DOHH2 (cell line): Measurements from ENCODE around the gene CDH2.

Experiments
- H3F3A ChIP-seq: fragments of 200-600 bp; sonication (generic), shearing (Covaris generic); 2 replicates; pipeline ENCODE4 v1.6.0; 2016; ENCODE audit warnings: antibody characterized with exemption, mild to moderate bottlenecking; ENCODE audit not compliant: control insufficient read depth, insufficient read depth
- H3K27ac ChIP-seq: fragments of 200-600 bp; sonication (generic); 2 replicates; pipeline ENCODE4 v1.5.1; 2014; ENCODE audit warnings: low read depth, mild to moderate bottlenecking, low read length, moderate library complexity
- H3K27me3 ChIP-seq: fragments of 200-600 bp; sonication (generic); 2 replicates; pipeline ENCODE4 v1.6.1; 2014; ENCODE audit warnings: mild to moderate bottlenecking, low read length, mixed read lengths; ENCODE audit not compliant: control insufficient read depth
- H3K36me3 ChIP-seq: fragments of 200-600 bp; sonication (generic); 2 replicates; pipeline ENCODE4 v1.6.1; 2014; ENCODE audit warnings: mild to moderate bottlenecking, low read length, moderate library complexity, mixed read lengths; ENCODE audit not compliant: control insufficient read depth
- H3K4me1 ChIP-seq: fragments of 200-600 bp; sonication (generic); 2 replicates; pipeline ENCODE4 v1.6.1; 2014; ENCODE audit warnings: mild to moderate bottlenecking, low read length, mixed read lengths; ENCODE audit not compliant: control insufficient read depth
- H3K4me2 ChIP-seq: fragments of 200-600 bp; sonication (generic); 2 replicates; pipeline ENCODE4 v1.6.0; 2014; ENCODE audit warnings: mild to moderate bottlenecking, low read length, moderate library complexity
- H3K4me3 ChIP-seq: fragments of 200-600 bp; sonication (generic); 2 replicates; pipeline ENCODE4 v1.5.1; 2014; ENCODE audit warnings: mild to moderate bottlenecking, low read length, mixed read lengths
- H3K79me2 ChIP-seq: fragments of 200-600 bp; sonication (generic); 2 replicates; pipeline ENCODE4 v1.6.1; 2014; ENCODE audit warnings: mild to moderate bottlenecking, low read length, mixed read lengths; ENCODE audit not compliant: control insufficient read depth
- H3K9me2 ChIP-seq: fragments of 200-600 bp; sonication (generic); replicated peaks from 2 replicates; pipeline ENCODE4 v1.6.1; 2014; ENCODE audit warnings: mild to moderate bottlenecking, low read length, mixed read lengths; ENCODE audit not compliant: control insufficient read depth
- H3K9me3 ChIP-seq: fragments of 200-600 bp; sonication (generic); 2 replicates; pipeline ENCODE4 v1.6.1; 2014; ENCODE audit warnings: antibody characterized with exemption, low read length, mixed read lengths; ENCODE audit not compliant: control insufficient read depth, insufficient read depth
- H4K20me1 ChIP-seq: fragments of 200-600 bp; sonication (generic); 2 replicates; pipeline ENCODE4 v1.6.0; 2014; ENCODE audit warnings: low read depth, mild to moderate bottlenecking, antibody characterized with exemption, low read length, moderate library complexity; ENCODE audit not compliant: control insufficient read depth, insufficient read depth
- CTCF ChIP-seq: fragments of 200-600 bp; sonication (generic); IDR thresholded peaks from one replicate; pipeline ENCODE4 v1.5.1; 2014; ENCODE audit warnings: antibody characterized with exemption, mild to moderate bottlenecking, low read depth, low read length; ENCODE audit not compliant: poor library complexity, severe bottlenecking
- EZH2phosphoT487 ChIP-seq: fragments of 200-600 bp; sonication (generic); IDR thresholded peaks from 2 replicates; pipeline ENCODE4 v1.6.1; 2017; ENCODE audit warnings: borderline replicate concordance, mild to moderate bottlenecking, antibody characterized with exemption, low read length, moderate library complexity, mixed read lengths

Gene CDH2

GRCh38 chr18:28208268-28208667 is 31.3 kb upstream of the CDH2 start:
- H3K27ac ChIP-seq: no peak overlapping the region
- H3K4me2 ChIP-seq: no peak overlapping the region

GRCh38 chr18:28204154-28204553 is 27.2 kb upstream of the CDH2 start:
- TF ChIP-seq EZH2phosphoT487 (no peak), CTCF (no peak)
- H3K4me3 ChIP-seq: no peak overlapping the region
- H3F3A ChIP-seq: no peaks in the 10 kb centered on the region
- no peak overlapping the region for H3K27ac ChIP-seq
- H3K4me1 ChIP-seq: no peaks in the 10 kb centered on the region
- H3K36me3 ChIP-seq: no peaks in the 10 kb centered on the region
- H3K79me2 ChIP-seq: no peaks in the 10 kb centered on the region
- H3K9me2 ChIP-seq: no peaks in the 10 kb centered on the region
- H4K20me1 ChIP-seq: no peaks in the 10 kb centered on the region
- no peaks in the 10 kb centered on the region for H3K27me3 ChIP-seq
- H3K4me2 ChIP-seq: no peak overlapping the region
- no peaks in the 10 kb centered on the region for H3K9me3 ChIP-seq

More at GRCh38 chr18:28208268-28208667, 31.3 kb upstream of the CDH2 start:
- H3K9me3 ChIP-seq: no peaks in the 10 kb centered on the region
- H3K4me3 ChIP-seq: no peak overlapping the region
- TF ChIP-seq EZH2phosphoT487 (no peak), CTCF (no peak)
- H3K79me2 ChIP-seq: no peaks in the 10 kb centered on the region
- H3K27me3 ChIP-seq: no peaks in the 10 kb centered on the region
- H3K9me2 ChIP-seq: no peaks in the 10 kb centered on the region
- no peaks in the 10 kb centered on the region for H3K36me3 ChIP-seq
- H3F3A ChIP-seq: no peaks in the 10 kb centered on the region
- no peaks in the 10 kb centered on the region for H4K20me1 ChIP-seq
- no peaks in the 10 kb centered on the region for H3K4me1 ChIP-seq

- H3K79me2 ChIP-seq: no peaks in the 10 kb centered on the region
- H4K20me1 ChIP-seq: no peaks in the 10 kb centered on the region
- no peaks in the 10 kb centered on the region for H3K36me3 ChIP-seq
- H3K27me3 ChIP-seq: no peaks in the 10 kb centered on the region
- H3K4me1 ChIP-seq: no peaks in the 10 kb centered on the region
- H3F3A ChIP-seq: no peaks in the 10 kb centered on the region
- no peaks in the 10 kb centered on the region for H3K9me3 ChIP-seq
- H3K4me3 ChIP-seq: no peak overlapping the region
- H3K4me2 ChIP-seq: no peak overlapping the region
- TF ChIP-seq CTCF: no peak
- TF ChIP-seq EZH2phosphoT487: no peak
- no peak overlapping the region for H3K27ac ChIP-seq
- no peaks in the 10 kb centered on the region for H3K9me2 ChIP-seq
Observed at GRCh38 chr18:28201056-28201455, 24.1 kb upstream of the CDH2 start.

GRCh38 chr18:28198620-28199019 is 21.7 kb upstream of the CDH2 start:
- no peaks in the 10 kb centered on the region for H3K9me3 ChIP-seq
- no peaks in the 10 kb centered on the region for H3K27me3 ChIP-seq
- H3K79me2 ChIP-seq: no peaks in the 10 kb centered on the region
- no peaks in the 10 kb centered on the region for H4K20me1 ChIP-seq
- no peak overlapping the region for H3K4me3 ChIP-seq
- no peaks in the 10 kb centered on the region for H3F3A ChIP-seq
- H3K4me2 ChIP-seq: no peak overlapping the region
- H3K9me2 ChIP-seq: no peaks in the 10 kb centered on the region
- H3K4me1 ChIP-seq: no peaks in the 10 kb centered on the region
- no peak overlapping the region for H3K27ac ChIP-seq
- H3K36me3 ChIP-seq: no peaks in the 10 kb centered on the region
- TF ChIP-seq CTCF (no peak), EZH2phosphoT487 (no peak)
